ENCODE measurements around the gene CEACAM16.

GRCh38 chr19:44731081-44731480, 32.1 kb downstream of the CEACAM16 start:
- TF ChIP-seq CTCF (IDR thresholded peaks at IDR 0.05) (no peak), POLR2A (IDR thresholded peaks at IDR 0.05) (no peak)
